DMS53 treated with DMSO at 0.1 percent for 48 hours (cell line): ENCODE data around the gene FGF1.

Source experiments
- DNase-seq: peaks from one replicate; lab custom pipeline; 2025; ENCODE audit not compliant: unreplicated experiment; lab: John Stamatoyannopoulos, UW

FGF1 gene

DNA sequence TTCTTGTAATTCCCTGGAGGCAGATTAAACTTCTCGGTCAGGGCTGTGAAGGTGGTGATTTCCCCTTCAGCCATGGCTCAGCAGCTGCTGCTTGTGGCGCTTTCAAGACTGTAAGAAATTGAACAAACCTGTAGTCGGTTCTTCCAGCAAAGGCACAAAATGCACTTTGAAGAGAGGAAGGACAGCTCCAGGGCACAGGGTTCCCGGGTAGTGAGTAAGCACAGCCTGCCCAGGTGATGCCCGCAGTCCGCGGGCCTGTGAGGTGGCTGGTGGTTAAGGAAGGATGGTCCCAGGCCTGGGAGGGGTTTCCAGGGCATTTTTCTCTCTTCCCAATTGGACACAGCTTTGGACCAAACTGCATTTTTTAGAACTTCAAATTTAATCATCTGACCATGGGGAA, 71.8 kb downstream of the FGF1 start:
- DNase-seq = no peak

DNA sequence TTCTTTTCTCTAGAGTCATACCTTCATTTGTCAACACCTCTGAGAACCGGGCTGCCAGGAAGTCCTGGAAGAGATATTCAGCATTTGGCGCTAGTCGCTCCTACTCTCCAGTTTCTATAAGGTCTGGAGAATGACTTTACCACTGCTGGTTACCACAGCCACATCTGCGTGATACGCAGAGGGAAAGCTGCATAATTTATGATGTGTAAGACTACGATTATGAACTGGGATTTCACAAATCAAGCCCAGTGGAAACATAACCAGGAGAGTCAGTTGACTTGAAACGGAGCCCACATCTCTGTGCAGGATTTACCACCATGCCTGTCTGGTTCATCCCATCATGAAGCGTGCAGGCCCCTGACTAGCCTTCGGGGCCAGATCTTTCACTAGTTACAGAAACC, 72.6 kb downstream of the FGF1 start:
- no peak for DNase-seq

- no peak for DNase-seq
Observed at GRCh38 chr5:142612494-142613270, 73.2 kb downstream of the FGF1 start.

DNA sequence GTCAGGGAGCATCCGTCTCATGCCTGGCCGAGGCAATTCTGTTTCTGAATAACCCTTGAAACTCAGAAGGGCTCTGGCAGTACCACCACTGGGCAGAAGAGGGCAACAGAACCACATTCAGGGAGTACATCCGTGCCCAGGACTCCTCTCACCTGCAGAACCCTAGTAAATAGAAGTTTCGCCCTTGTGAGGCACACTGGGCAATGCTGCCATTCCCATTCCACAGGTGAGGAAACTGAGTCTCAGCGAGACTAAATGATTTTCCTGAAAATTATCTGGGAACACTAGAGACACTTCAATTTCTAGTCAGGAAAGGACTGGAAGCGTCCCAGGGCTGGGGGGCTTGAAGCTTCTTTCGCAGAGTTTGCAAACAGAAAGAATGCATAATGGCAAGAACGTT, 74.7 kb downstream of the FGF1 start:
- peak; percentile 78 for DNase-seq

- no peak for DNase-seq
Observed at GRCh38 chr5:142610176-142611001, 75.5 kb downstream of the FGF1 start.

- DNase-seq = no peak
Observed at GRCh38 chr5:142609142-142609541, 76.7 kb downstream of the FGF1 start.

DNA sequence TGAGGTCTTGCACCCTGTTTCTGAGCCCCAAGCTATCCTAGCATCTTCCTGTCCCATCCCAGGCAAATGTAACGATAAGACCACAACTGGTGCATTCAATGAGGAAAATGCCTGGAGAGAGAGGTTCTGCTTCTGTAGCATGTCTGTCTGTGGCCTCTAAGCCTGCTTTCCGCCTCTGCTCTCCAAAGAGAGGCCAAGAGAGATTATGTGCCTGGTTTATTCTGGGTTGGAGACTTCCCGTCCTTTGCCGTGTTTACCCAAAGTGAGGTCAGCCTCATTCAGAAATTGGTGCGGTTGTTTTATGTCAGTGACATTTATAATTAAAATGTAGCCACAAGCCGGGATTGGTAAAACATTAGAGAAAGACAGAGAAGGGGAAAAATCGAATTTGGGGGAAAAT, 77.8 kb downstream of the FGF1 start:
- DNase-seq = peak; percentile 43

GRCh38 chr5:142605611-142606010, 80.3 kb downstream of the FGF1 start:
- no peak for DNase-seq

DNA sequence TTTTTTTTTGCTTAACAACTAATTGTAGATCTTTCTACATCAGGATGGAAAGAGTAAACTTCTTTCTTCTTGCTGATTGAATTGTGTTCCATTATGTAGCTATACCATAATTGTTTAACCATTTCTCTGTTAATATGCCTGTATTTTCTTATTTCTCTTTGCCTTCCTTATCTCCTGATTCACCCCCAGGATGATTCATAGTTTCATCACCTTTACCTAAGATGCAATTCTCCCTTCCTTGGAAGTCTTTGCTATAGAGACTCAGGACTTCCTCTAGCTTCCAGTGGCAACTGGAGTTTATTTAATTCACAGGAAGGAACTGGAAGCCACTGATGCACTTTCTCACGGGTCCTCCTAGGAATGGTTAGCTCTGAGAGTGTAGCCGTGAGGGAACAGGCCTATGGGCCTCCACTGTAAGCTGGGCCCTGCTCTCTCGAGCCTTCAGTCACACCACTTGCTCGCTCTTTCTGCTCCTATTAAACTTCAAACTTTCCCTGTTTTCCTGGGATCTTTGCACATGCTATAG, 83.1 kb downstream of the FGF1 start:
- DNase-seq = no peak

GRCh38 chr5:142601432-142601831, 84.5 kb downstream of the FGF1 start:
- no peak for DNase-seq

DNA sequence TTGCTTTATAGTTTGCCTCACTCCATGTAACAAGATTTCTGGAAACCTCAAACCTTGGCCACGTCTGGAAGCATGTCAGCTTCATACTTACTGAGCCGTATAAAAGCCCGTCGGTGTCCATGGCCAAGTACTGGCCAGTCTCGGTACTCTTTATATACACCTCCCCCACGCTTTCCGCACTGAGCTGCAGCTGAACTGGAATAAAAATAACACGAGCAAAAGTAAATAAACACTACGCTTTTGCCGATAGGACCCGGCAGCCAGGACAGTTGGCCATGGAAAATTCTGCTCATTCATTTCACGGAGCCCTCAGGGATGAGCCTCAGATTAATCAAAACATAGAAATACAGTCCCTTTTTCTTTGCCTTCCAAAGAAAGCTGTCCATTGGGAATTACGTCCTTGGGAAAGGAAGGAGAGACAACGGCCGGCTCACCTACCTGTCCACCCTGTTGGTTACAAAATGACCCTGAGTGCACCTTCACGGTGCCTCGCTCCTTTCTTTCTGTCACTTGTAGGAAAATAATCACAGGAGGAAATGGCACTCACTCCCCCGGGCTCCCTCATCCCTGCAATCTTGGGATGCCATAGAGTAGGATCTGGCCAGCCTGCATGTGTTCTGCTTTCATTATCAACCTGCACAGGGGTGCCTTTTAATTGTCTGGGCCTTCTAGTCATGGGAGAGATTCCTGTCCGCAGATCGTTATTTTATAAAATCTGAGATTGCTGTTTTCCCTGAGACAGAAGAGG, 85.1 kb downstream of the FGF1 start:
- DNase-seq = peak; percentile 50

DNA sequence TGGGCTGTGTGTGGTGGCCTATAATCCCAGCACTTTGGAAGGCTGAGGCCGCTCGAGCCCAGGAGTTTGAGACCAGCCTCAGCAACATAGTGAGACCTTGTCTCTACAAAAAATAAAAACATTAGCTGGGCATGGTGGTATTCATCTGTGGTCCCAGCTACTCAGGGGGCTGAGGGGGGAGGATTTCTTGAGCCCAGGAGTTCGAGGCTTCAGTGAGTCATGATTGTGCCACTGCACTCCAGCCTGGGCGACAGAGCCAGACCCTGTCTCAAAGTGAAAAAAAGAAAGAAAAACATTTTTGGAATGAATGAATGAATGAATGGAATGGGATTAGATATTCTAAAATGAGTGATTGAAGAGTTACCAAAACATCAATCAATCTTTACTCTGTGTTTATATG, 85.8 kb downstream of the FGF1 start:
- no peak for DNase-seq

DNA sequence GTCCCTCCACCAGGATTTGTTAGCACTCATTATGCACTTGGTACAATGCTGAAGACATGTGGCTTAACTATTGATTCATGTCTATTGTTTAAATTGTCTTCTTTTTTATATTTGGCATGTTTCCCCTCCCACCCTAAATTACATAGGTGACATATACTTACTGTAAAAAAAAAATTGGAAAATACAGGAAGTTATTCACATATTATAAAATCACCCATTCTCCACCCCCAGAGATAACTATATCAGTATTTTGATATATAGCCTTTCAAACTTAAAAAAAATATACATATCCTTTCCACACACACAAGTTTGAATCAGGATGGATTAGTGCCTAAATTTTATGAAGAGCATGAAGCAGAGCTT, 87.6 kb downstream of the FGF1 start:
- DNase-seq = no peak

GRCh38 chr5:142597546-142598337, 88.1 kb downstream of the FGF1 start:
- peak; percentile 63 for DNase-seq

GRCh38 chr5:142597025-142597424, 88.9 kb downstream of the FGF1 start:
- no peak for DNase-seq

- DNase-seq = no peak
Observed at GRCh38 chr5:142592365-142592764, 93.5 kb downstream of the FGF1 start.

DNA sequence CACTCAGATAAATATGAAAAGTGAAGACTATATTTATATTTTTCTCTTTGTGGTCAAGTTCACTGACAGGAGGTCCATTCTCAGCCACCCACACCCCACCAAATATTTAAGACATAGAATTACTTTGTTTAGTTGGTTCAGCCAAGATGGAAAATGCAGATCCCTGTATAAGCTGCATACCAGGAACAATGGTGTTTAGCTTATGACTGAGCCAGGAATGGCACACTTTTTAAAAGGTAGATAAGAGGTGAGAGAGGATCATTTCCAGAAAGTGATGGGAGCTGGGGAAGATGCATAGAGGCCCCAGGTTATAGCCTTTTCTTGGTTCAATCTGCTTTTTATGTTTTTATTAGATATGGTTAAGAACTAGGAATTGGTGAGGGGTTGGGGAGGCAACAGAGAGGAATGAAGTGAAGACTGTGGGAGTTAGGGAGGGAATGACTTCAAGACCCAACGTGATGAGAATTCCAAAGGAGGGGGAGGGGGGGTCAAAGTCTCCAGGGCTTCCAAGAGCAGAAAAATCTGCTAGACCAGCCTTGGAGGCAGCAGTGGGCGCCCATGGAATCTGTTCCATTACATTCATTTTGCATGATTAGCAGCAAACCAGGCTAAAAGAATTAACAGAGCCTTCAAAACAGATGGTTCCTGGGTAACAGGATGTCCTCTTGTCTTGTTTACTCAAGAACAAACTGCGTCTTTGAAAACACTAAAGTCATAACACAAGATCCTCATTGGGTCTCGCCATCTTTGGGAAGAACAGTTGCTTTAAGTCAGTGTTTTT, 95.2 kb downstream of the FGF1 start:
- DNase-seq = no peak

DNA sequence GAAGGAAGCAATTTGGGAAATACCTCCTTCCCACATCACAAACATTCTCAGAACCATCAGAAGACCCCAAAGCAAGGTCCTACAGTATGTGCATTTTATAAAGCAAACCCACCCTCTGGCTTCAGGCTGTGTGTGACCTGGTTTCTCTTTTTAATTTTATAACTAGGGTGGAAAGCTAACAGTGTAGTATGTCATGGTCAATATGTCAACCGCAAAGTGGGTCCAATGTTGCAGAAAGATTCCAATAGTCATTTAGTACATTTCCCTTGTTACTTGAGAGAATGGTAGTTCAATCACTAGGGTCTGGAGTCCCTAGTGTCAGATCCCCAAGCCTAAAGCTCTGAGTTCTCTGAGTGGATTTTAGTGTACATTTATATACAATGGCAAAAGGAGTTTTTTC, 96.2 kb downstream of the FGF1 start:
- DNase-seq = no peak

GRCh38 chr5:142587354-142587965, 98.4 kb downstream of the FGF1 start:
- DNase-seq = no peak

DNA sequence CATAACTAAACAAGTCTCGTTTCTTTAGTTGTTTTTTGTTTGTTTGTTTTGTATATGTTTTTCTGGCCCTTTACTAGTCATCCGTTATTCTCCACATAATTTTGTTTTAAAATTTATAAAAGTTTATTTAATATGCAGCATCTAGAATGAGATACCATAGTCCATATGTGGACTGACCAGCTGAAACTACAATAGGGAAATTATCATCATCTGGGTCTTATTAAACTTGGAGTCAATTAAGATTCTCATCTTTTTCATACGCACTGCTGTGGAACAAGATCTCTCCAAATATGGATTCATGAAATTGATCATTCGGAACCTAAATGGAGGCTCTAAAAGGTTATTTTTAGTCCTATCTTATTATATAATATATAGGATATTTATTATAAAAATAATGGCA, 99.3 kb downstream of the FGF1 start:
- no peak for DNase-seq
